Uterus (tissue), 2 donors: Measurements from ENCODE around the gene ZNF784.

Experiments
- CTCF ChIP-seq, 4 experiments: fragments of 200-600 bp in 2 of 4; fragments of 450-650 bp in 2 of 4; sonication (generic) in 2 of 4; IDR thresholded peaks; one replicate each; pipeline ENCODE4 v1.5.1; 2016 to 2019; ENCODE audit warnings: antibody characterized with exemption in 4 of 4, mild to moderate bottlenecking in 2 of 4, moderate library complexity in 1 of 4
- POLR2A ChIP-seq, 2 donors: fragments of 450-650 bp; IDR thresholded peaks; one replicate each; pipeline ENCODE4 v1.6.1; 2016; ENCODE audit warnings: antibody characterized with exemption in 2 of 2, mild to moderate bottlenecking in 1 of 2, moderate library complexity in 1 of 2

GRCh38 chr19:55623130-55623529, 1.2 kb downstream of the ZNF784 start:
- TF ChIP-seq CTCF (IDR thresholded peaks at IDR 0.05) (no peak), POLR2A (IDR thresholded peaks at IDR 0.05) (no peak)
